Neutrophil (primary cell): ENCODE measurements around the gene PSMA7.

Experiments
- H3K27ac ChIP-seq: fragments of 200-600 bp; sonication (generic); 2 replicates; pipeline ENCODE4 v1.5.1; 2016; ENCODE audit warnings: mild to moderate bottlenecking, moderate library complexity
- H3K27me3 ChIP-seq: fragments of 200-600 bp; sonication (generic); 2 replicates; pipeline ENCODE4 v1.6.0; 2016; ENCODE audit warnings: mild to moderate bottlenecking
- H3K36me3 ChIP-seq: fragments of 200-600 bp; sonication (generic); 2 replicates; pipeline ENCODE4 v1.5.1; 2017
- H3K4me1 ChIP-seq, 2 experiments: fragments of 200-600 bp in 1 of 2; sonication (generic) in 1 of 2; 1 replicate in 1 of 2; 2 replicates in 1 of 2; pipeline versions ENCODE4 v1.5.1 to v1.6.1; 2013 to 2016; ENCODE audit warnings: low read depth in 1 of 2, low read length in 1 of 2, mild to moderate bottlenecking in 1 of 2, moderate library complexity in 1 of 2; ENCODE audit not compliant: control insufficient read depth in 1 of 2, insufficient read depth in 1 of 2
- H3K4me3 ChIP-seq, 2 experiments: fragments of 200-600 bp in 1 of 2; sonication (generic) in 1 of 2; 1 replicate in 1 of 2; 2 replicates in 1 of 2; pipeline ENCODE4 v1.5.1; 2013 to 2016; ENCODE audit warnings: low read depth in 1 of 2, low read length in 1 of 2, mild to moderate bottlenecking in 1 of 2, moderate library complexity in 1 of 2
- H3K9me3 ChIP-seq: fragments of 200-600 bp; sonication (generic); 2 replicates; pipeline ENCODE4 v1.5.1; 2016
- CTCF ChIP-seq: fragments of 200-600 bp; sonication (generic); IDR thresholded peaks from 2 replicates; pipeline ENCODE4 v1.5.1; 2016; ENCODE audit warnings: antibody characterized with exemption

Gene PSMA7

GRCh38 chr20:62097881-62098407 lies 45.2 kb downstream of the PSMA7 start:
- Histone ChIP-seq H3K27ac (no peak overlapping the region), H3K27me3 (no peaks in the 10 kb centered on the region), H3K9me3 (no peaks in the 10 kb centered on the region), H3K4me3 (no peak overlapping the region), H3K36me3 (no peaks in the 10 kb centered on the region), H3K4me1 (no peaks in the 10 kb centered on the region)
- TF ChIP-seq CTCF: no peak

- Histone ChIP-seq H3K9me3 (no peaks in the 10 kb centered on the region), H3K27me3 (no peaks in the 10 kb centered on the region), H3K27ac (no peak overlapping the region), H3K36me3 (no peaks in the 10 kb centered on the region), H3K4me1 (no peaks in the 10 kb centered on the region), H3K4me3 (no peak overlapping the region)
- TF ChIP-seq CTCF: no peak
Measured at GRCh38 chr20:62096421-62097380, 46.5 kb downstream of the PSMA7 start.

- H3K27me3 ChIP-seq: peaks cover 51% of the 10 kb centered on the region
- no peak overlapping the region for H3K27ac ChIP-seq
- TF ChIP-seq CTCF: no peak
- H3K4me3 ChIP-seq: no peak overlapping the region
- H3K4me1 ChIP-seq: no peaks in the 10 kb centered on the region
- H3K9me3 ChIP-seq: no peaks in the 10 kb centered on the region
- no peaks in the 10 kb centered on the region for H3K36me3 ChIP-seq
Measured at GRCh38 chr20:62089393-62089792, 53.8 kb downstream of the PSMA7 start.

- no peak for TF ChIP-seq CTCF
Measured at GRCh38 chr20:62088258-62089127, 54.7 kb downstream of the PSMA7 start.

GRCh38 chr20:62087632-62088031 lies 55.6 kb downstream of the PSMA7 start:
- Histone ChIP-seq H3K4me3 (no peak overlapping the region), H3K9me3 (no peaks in the 10 kb centered on the region), H3K4me1 (no peaks in the 10 kb centered on the region), H3K27ac (no peak overlapping the region), H3K27me3 (peaks cover 54% of the 10 kb centered on the region), H3K36me3 (no peaks in the 10 kb centered on the region)
- TF ChIP-seq CTCF: no peak

More at GRCh38 chr20:62088258-62089127, 54.7 kb downstream of the PSMA7 start:
- H3K9me3 ChIP-seq: no peaks in the 10 kb centered on the region
- H3K27me3 ChIP-seq: peaks cover 54% of the 10 kb centered on the region
- no peaks in the 10 kb centered on the region for H3K4me1 ChIP-seq
- no peak overlapping the region for H3K4me3 ChIP-seq
- H3K27ac ChIP-seq: no peak overlapping the region
- H3K36me3 ChIP-seq: no peaks in the 10 kb centered on the region
